ENCODE measurements around the gene RNF169. TPM values are rescaled to one million over a fixed set of nuclear protein-coding genes. Genes with fewer than 3 reads are reported as not detected.

RNF169 gene
- total and polyA plus RNA-seq, 2 of the 8 experiments (the other 6 are each of a cell fraction or from before 2014, with no cell fraction given) = 3.6 to 12.5 TPM

- TF ChIP-seq CHD7 (IDR thresholded peaks at IDR 0.05; ENCODE audit: insufficient replicate concordance, low read length) (no peak), RFX5 (IDR thresholded peaks at IDR 0.05; ENCODE audit: borderline replicate concordance, low read depth, low read length) (no peak), JUN (IDR thresholded peaks at IDR 0.05; ENCODE audit: low read depth, low read length) (no peak), KDM4A (IDR thresholded peaks at IDR 0.05; ENCODE audit: low read depth, low read length, severe bottlenecking) (no peak), ATF2 (IDR thresholded peaks at IDR 0.05; ENCODE audit: low read length) (no peak)
Observed at GRCh38 chr11:74776546-74776945, 27.9 kb downstream of the RNF169 start (continued).

All from H1 (cell line).